Prostate gland (tissue), 2 donors: ENCODE data around the gene RPRD1B. TPM values are rescaled to one million over a fixed set of nuclear protein-coding genes. Genes with fewer than 3 reads are reported as not detected.

Experiments
- DNase-seq: peaks from one replicate; pipeline ENCODE4 v3.0.0-alpha.2; 2019; ENCODE audit warnings: low spot score
- H3K27ac ChIP-seq, 2 donors: fragments of 200-600 bp; sonication (generic); 2 replicates each; pipeline ENCODE4 v1.5.1; 2017 to 2019
- H3K27me3 ChIP-seq: fragments of 200-600 bp; sonication (generic); replicated peaks from 2 replicates; pipeline ENCODE4 v1.5.1; 2019; ENCODE audit not compliant: insufficient read depth
- H3K36me3 ChIP-seq, 2 donors: fragments of 200-600 bp; sonication (generic); 1 replicate in 1 of 2; 2 replicates in 1 of 2; pipeline versions ENCODE4 v1.5.1 to v1.8.1; 2017 to 2019
- H3K4me1 ChIP-seq: fragments of 200-600 bp; sonication (generic); replicated peaks from 2 replicates; pipeline ENCODE4 v1.5.1; 2019
- H3K4me3 ChIP-seq, 2 donors: fragments of 200-600 bp; sonication (generic); 2 replicates each; pipeline ENCODE4 v1.5.1; 2017 to 2019
- H3K9me3 ChIP-seq: fragments of 200-600 bp; sonication (generic); 2 replicates; pipeline ENCODE4 v1.5.1; 2017
- CTCF ChIP-seq, 4 experiments: fragments of 200-600 bp in 2 of 4; fragments of 450-650 bp in 2 of 4; sonication (generic) in 2 of 4; IDR thresholded peaks; 1 replicate in 3 of 4; 2 replicates in 1 of 4; pipeline ENCODE4 v1.5.1; 2016 to 2019; ENCODE audit warnings: antibody characterized with exemption in 4 of 4, mild to moderate bottlenecking in 2 of 4, moderate library complexity in 2 of 4
- POLR2A ChIP-seq: fragments of 450-650 bp; IDR thresholded peaks from one replicate; pipeline ENCODE4 v1.6.1; 2016; ENCODE audit warnings: antibody characterized with exemption, mild to moderate bottlenecking
- POLR2AphosphoS5 ChIP-seq: sonication (generic); formaldehyde crosslinking; IDR thresholded peaks from one replicate; pipeline ENCODE4 v1.6.1; 2017; ENCODE audit warnings: antibody characterized with exemption
- WGBS: methylation state at CpG from one replicate; pipeline ENCODE4 v1.1.5; 2018; 5-methylcytosine and 5-hydroxymethylcytosine counted together
- intact Hi-C: fragments of 100-400 bp; cut with DNase I; formaldehyde crosslinking; loops from one replicate; pipeline ENCODE4 v1.14.2; 2022
- total RNA-seq, 2 donors: library from RNA; depleted of rRNA; stranded (reverse); fragments of >200 nt; gene quantifications; one replicate each; pipeline ENCODE4 v1.1.0, GENCODE V29; 2016

RPRD1B gene
- total RNA-seq, 2 donors from 2014 or later: 21.9 to 27.5 TPM

DNA sequence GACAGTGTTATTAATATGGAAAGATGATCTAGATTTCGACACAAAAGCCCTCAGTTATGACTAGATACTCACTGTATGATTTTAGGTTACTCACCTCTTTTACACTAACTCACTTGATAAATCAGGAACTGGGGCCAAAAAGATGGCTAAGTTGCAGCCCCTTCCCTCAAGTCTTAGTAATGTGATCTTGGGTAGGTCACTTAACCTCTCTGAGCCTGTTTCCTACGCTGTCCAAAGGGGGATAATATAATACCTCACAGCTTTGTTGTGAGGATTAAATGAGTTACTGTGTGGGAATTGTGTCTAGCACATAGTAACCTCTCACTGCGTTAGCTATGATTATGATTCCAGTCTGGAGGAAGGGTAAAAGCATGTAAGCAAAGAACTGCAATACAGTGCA, 1.6 kb upstream of the RPRD1B start:
- Histone ChIP-seq H3K36me3 (no peaks in the 10 kb centered on the region), H3K27me3 (no peaks in the 10 kb centered on the region), H3K9me3 (no peaks in the 10 kb centered on the region), H3K4me1 (peaks cover 18% of the 10 kb centered on the region), H3K27ac (no peak overlapping the region), H3K4me3 (no peak overlapping the region)
- TF ChIP-seq POLR2A (no peak), POLR2AphosphoS5 (no peak), CTCF (IDR thresholded peaks at IDR 0.05) (no peak)
- intact Hi-C loops: no loop called here
- DNase-seq: no peak
- 93% methylated on average over 3 of the region's 3 CpGs for WGBS

GRCh38 chr20:38032585-38033329, 789 bp upstream of the RPRD1B start:
- Histone ChIP-seq H3K36me3 (no peaks in the 10 kb centered on the region), H3K27me3 (no peaks in the 10 kb centered on the region), H3K27ac (peak overlapping the region; percentile 90 to 92), H3K4me1 (peaks cover 18% of the 10 kb centered on the region), H3K9me3 (no peaks in the 10 kb centered on the region), H3K4me3 (peak overlapping the region; percentile 77 to 85)
- 28% methylated on average over 28 of the region's 28 CpGs for WGBS
- TF ChIP-seq POLR2AphosphoS5: no peak
- TF ChIP-seq CTCF (IDR thresholded peaks at IDR 0.05): no peak
- TF ChIP-seq POLR2A: no peak
- DNase-seq: no peak
- intact Hi-C loops: no loop called here

DNA sequence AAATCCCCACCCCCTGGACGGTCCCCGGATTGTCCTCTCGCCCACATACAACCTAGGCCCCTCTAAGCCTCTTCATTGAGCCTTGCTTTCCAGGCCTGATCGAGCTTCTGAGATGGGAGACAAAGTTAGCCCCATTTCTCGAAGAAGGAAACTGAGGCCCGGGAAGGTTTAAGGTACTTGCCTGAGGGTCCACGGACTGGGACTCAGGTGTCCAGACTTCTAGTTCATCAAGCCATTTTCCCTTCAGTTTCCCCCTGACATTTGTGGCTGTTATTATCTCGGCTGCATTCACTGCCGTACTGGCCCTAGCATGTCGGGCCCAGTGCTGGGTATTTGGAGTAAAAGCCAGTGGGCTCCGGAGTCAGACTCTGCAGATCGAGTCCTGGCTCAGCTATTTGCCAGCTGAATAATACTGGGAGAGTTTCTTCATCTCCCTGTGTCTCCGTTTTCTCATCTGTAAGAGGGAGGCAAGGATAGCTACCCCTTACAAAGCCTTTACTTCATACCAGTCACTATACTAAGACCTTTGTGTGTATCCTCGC, 633 bp downstream of the RPRD1B start:
- intact Hi-C loops: no loop called here
- WGBS: 9% methylated on average over 14 of the region's 14 CpGs
- Histone ChIP-seq H3K27me3 (no peaks in the 10 kb centered on the region), H3K36me3 (no peaks in the 10 kb centered on the region), H3K9me3 (no peaks in the 10 kb centered on the region), H3K4me3 (peak overlapping the region; percentile 77 to 85), H3K4me1 (peaks cover 18% of the 10 kb centered on the region), H3K27ac (peak overlapping the region; percentile 90 to 92)
- TF ChIP-seq POLR2AphosphoS5 (no peak), POLR2A (no peak), CTCF (IDR thresholded peaks at IDR 0.05) (no peak)
- no peak for DNase-seq

GRCh38 chr20:38034961-38035360, 1.4 kb downstream of the RPRD1B start:
- TF ChIP-seq POLR2A (no peak), CTCF (IDR thresholded peaks at IDR 0.05) (no peak), POLR2AphosphoS5 (no peak)
- H3K4me3 ChIP-seq: peak overlapping the region; percentile 77 to 85
- no peaks in the 10 kb centered on the region for H3K9me3 ChIP-seq
- no peaks in the 10 kb centered on the region for H3K27me3 ChIP-seq
- no peaks in the 10 kb centered on the region for H3K36me3 ChIP-seq
- WGBS: 82% methylated on average over 6 of the region's 6 CpGs
- peaks cover 18% of the 10 kb centered on the region for H3K4me1 ChIP-seq
- DNase-seq: no peak
- H3K27ac ChIP-seq: no peak overlapping the region
- intact Hi-C loops: no loop called here

DNA sequence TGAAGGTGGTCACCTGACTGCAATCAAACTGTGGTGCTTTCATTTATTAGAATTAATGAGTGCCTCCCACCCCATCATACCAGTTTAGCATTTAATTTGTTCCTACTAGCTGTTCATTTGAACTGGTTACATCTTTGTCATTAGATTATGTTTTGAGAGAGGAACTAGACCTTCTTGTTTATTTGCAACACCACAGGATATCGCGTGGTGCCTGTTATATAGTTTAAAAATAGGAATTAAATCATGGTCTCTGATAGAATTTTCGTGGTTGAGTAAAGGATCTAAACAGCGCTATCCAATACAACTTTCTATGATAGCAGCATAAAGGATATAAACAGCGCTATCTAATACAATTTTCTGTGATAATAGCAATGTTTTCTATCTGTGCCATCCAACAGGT, 2.8 kb downstream of the RPRD1B start:
- Histone ChIP-seq H3K4me1 (peaks cover 18% of the 10 kb centered on the region), H3K27me3 (no peaks in the 10 kb centered on the region), H3K4me3 (no peak overlapping the region), H3K27ac (no peak overlapping the region), H3K9me3 (no peaks in the 10 kb centered on the region), H3K36me3 (no peaks in the 10 kb centered on the region)
- WGBS: 88% methylated on average over 5 of the region's 5 CpGs
- no peak for TF ChIP-seq CTCF (IDR thresholded peaks at IDR 0.05)
- TF ChIP-seq POLR2A: no peak
- TF ChIP-seq POLR2AphosphoS5: no peak
- intact Hi-C loops: no loop called here
- DNase-seq: no peak
